MM.1S (cell line): ENCODE measurements around the gene NOD1.
A peak's percentile ranks its signal among the peaks of the same experiment; 100 is the strongest.

Experiments used
- DNase-seq: peaks from one replicate; pipeline ENCODE4 v3.0.0-alpha.2; 2015
- H2AFZ ChIP-seq: fragments of 300-600 bp; sonication (generic); 2 replicates; pipeline ENCODE4 v1.6.0; 2016; ENCODE audit warnings: antibody characterized with exemption, low read length
- H3F3A ChIP-seq: fragments of 300-600 bp; sonication (generic); 2 replicates; pipeline ENCODE4 v1.6.1; 2016; ENCODE audit warnings: mild to moderate bottlenecking, antibody characterized with exemption, low read length, moderate library complexity, mixed read lengths; ENCODE audit not compliant: insufficient read depth
- H3K27ac ChIP-seq: fragments of 300-600 bp; sonication (generic); 2 replicates; pipeline ENCODE4 v1.5.1; 2016; ENCODE audit warnings: mild to moderate bottlenecking, low read length
- H3K27me3 ChIP-seq: fragments of 300-600 bp; sonication (generic); replicated peaks from 2 replicates; pipeline ENCODE4 v1.6.0; 2016; ENCODE audit warnings: low read length; ENCODE audit not compliant: insufficient read depth
- H3K36me3 ChIP-seq: fragments of 300-600 bp; sonication (generic); replicated peaks from 2 replicates; pipeline ENCODE4 v1.6.1; 2016; ENCODE audit warnings: mild to moderate bottlenecking, low read length, mixed read lengths; ENCODE audit not compliant: insufficient read depth
- H3K4me1 ChIP-seq: fragments of 300-600 bp; sonication (generic); 2 replicates; pipeline ENCODE4 v1.6.1; 2016; ENCODE audit warnings: low read length, mixed read lengths
- H3K4me2 ChIP-seq: fragments of 300-600 bp; sonication (generic); 2 replicates; pipeline ENCODE4 v1.6.0; 2016; ENCODE audit warnings: low read depth, low read length
- H3K4me3 ChIP-seq: fragments of 300-600 bp; sonication (generic); 2 replicates; pipeline ENCODE4 v1.5.1; 2016; ENCODE audit warnings: low read length, mixed read lengths
- H3K79me2 ChIP-seq: fragments of 300-600 bp; sonication (generic); 2 replicates; pipeline ENCODE4 v1.6.1; 2016; ENCODE audit warnings: mixed run types, low read length, mixed read lengths
- H3K9ac ChIP-seq: fragments of 300-600 bp; sonication (generic); 2 replicates; pipeline ENCODE4 v1.6.1; 2016; ENCODE audit warnings: low read length, mixed read lengths
- H3K9me2 ChIP-seq: fragments of 300-600 bp; sonication (generic); replicated peaks from 2 replicates; pipeline ENCODE4 v1.6.1; 2016; ENCODE audit warnings: mild to moderate bottlenecking, low read length, mixed read lengths; ENCODE audit not compliant: insufficient read depth
- H3K9me3 ChIP-seq: fragments of 300-600 bp; sonication (generic); replicated peaks from 2 replicates; pipeline ENCODE4 v1.6.1; 2016; ENCODE audit warnings: mild to moderate bottlenecking, low read length, mixed read lengths; ENCODE audit not compliant: insufficient read depth
- H4K20me1 ChIP-seq: fragments of 300-600 bp; sonication (generic); 2 replicates; pipeline ENCODE4 v1.6.1; 2016; ENCODE audit warnings: mild to moderate bottlenecking, low read length, moderate library complexity, mixed read lengths; ENCODE audit not compliant: insufficient read depth
- EZH2 ChIP-seq: fragments of 300-600 bp; sonication (generic); optimal IDR thresholded peaks from 2 replicates; pipeline ENCODE3; 2017; ENCODE audit warnings: low read depth, mild to moderate bottlenecking, antibody characterized with exemption, low read length, mixed read lengths
- EZH2phosphoT487 ChIP-seq: fragments of 300-600 bp; sonication (generic); IDR thresholded peaks from 2 replicates; pipeline ENCODE4 v1.6.1; 2018; ENCODE audit warnings: antibody characterized with exemption, low read length
- TF ChIP-seq, protein P1 (sequence below): fragments of 300-600 bp; sonication (generic); IDR thresholded peaks from 2 replicates; pipeline ENCODE4 v1.5.1; 2016; ENCODE audit warnings: antibody characterized with exemption, low read length, mixed read lengths

NOD1 gene

GRCh38 chr7:30433506-30433905 lies 45.1 kb downstream of the NOD1 start:
- no peaks in the 10 kb centered on the region for H3K36me3 ChIP-seq
- no peaks in the 10 kb centered on the region for H3K79me2 ChIP-seq
- H3K9me2 ChIP-seq: no peaks in the 10 kb centered on the region
- H3K27ac ChIP-seq: no peak overlapping the region
- H2AFZ ChIP-seq: no peak overlapping the region
- DNase-seq: no peak
- H3K9me3 ChIP-seq: no peaks in the 10 kb centered on the region
- H3K4me1 ChIP-seq: peaks cover 32% of the 10 kb centered on the region
- peak overlapping the region; percentile 40; the same call in 1 of the 2 replicates for H3K4me2 ChIP-seq
- H3K27me3 ChIP-seq: no peaks in the 10 kb centered on the region
- H3K9ac ChIP-seq: no peak overlapping the region
- no peaks in the 10 kb centered on the region for H4K20me1 ChIP-seq
- H3K4me3 ChIP-seq: no peak overlapping the region
- TF ChIP-seq EZH2: no peak
- no peak for TF ChIP-seq EZH2phosphoT487
- TF ChIP-seq, protein P1, sequence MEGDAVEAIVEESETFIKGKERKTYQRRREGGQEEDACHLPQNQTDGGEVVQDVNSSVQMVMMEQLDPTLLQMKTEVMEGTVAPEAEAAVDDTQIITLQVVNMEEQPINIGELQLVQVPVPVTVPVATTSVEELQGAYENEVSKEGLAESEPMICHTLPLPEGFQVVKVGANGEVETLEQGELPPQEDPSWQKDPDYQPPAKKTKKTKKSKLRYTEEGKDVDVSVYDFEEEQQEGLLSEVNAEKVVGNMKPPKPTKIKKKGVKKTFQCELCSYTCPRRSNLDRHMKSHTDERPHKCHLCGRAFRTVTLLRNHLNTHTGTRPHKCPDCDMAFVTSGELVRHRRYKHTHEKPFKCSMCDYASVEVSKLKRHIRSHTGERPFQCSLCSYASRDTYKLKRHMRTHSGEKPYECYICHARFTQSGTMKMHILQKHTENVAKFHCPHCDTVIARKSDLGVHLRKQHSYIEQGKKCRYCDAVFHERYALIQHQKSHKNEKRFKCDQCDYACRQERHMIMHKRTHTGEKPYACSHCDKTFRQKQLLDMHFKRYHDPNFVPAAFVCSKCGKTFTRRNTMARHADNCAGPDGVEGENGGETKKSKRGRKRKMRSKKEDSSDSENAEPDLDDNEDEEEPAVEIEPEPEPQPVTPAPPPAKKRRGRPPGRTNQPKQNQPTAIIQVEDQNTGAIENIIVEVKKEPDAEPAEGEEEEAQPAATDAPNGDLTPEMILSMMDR: no peak
- no peaks in the 10 kb centered on the region for H3F3A ChIP-seq

DNA sequence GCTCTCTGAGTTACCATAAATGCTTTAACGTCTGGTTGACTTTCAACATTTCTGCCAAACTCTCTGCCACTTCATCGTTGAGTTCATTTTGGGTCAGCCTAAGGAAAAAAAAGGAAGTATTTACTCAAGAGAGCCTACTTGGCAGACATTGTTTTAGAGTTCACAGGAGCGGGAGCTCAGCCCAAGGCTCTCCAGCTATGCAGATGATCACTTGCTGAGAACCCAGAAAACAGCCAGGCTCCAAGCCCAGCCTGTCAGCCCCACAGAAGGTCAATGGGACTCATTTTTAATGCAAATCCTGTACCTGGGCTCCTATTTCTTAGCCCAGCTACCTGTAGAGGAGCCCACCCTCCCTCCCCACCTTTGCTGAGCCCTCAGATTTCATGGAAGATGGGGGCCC lies 45.5 kb downstream of the NOD1 start:
- Histone ChIP-seq H3K36me3 (no peaks in the 10 kb centered on the region), H3K9me3 (no peaks in the 10 kb centered on the region), H4K20me1 (no peaks in the 10 kb centered on the region), H3K9ac (no peak overlapping the region), H3K27ac (no peak overlapping the region), H3K4me1 (peaks cover 32% of the 10 kb centered on the region), H3F3A (no peaks in the 10 kb centered on the region), H2AFZ (no peak overlapping the region), H3K79me2 (no peaks in the 10 kb centered on the region), H3K27me3 (no peaks in the 10 kb centered on the region), H3K4me3 (no peak overlapping the region), H3K9me2 (no peaks in the 10 kb centered on the region), H3K4me2 (no peak overlapping the region)
- no peak for DNase-seq
- TF ChIP-seq EZH2 (no peak), EZH2phosphoT487 (no peak)
- TF ChIP-seq, protein P1: no peak

DNA sequence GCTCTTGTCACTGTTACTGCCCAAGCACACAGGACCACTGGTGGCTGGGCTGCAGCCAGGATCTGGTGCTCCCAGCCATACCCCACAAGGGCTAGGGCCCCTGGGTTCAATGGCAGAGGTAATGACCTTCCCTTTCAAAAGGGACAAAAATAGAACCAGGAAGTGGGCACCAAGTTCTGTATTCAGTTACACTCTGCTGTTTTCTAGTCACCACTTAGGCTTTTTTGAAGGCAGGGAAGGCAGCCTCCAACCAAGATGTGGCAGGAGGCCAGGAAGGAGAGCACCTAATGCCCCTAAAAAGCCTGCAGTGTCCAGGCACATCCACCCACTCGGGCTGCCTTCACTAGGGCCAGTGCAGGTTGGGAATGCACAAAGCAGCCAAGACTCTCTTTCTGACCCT lies 47.8 kb downstream of the NOD1 start:
- Histone ChIP-seq H3K9me3 (no peaks in the 10 kb centered on the region), H4K20me1 (no peaks in the 10 kb centered on the region), H3K4me3 (no peak overlapping the region), H3K27me3 (no peaks in the 10 kb centered on the region), H3K4me1 (peaks cover 32% of the 10 kb centered on the region), H3K9ac (no peak overlapping the region), H3F3A (no peaks in the 10 kb centered on the region), H3K4me2 (peak overlapping the region; percentile 29; the same call in 1 of the 2 replicates), H2AFZ (no peak overlapping the region), H3K36me3 (no peaks in the 10 kb centered on the region), H3K27ac (no peak overlapping the region), H3K79me2 (no peaks in the 10 kb centered on the region), H3K9me2 (no peaks in the 10 kb centered on the region)
- no peak for DNase-seq
- TF ChIP-seq EZH2phosphoT487 (no peak), EZH2 (no peak)
- TF ChIP-seq, protein P1: no peak
